Measurements from ENCODE around the gene CDK14.

CDK14 gene

DNA sequence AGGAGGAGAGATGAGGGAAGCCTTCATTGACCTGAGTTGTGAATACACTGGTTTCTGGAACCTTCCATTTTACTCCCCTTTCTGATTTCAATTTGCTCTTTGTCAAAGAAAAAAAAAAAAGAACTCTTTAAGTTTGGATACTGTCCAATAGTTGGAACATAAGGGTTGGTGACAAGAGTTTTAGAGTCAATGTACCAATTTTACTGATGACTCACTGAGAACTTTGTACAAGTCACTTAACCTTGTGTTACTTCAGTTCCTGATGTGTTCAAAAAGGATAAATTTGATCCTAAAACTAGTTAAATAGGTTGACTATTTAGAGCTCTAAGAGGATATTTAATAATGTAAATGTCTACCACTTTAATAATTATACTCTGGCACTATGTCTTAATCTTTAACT, 4.1 kb upstream of the CDK14 start:
- TF ChIP-seq, protein P1, sequence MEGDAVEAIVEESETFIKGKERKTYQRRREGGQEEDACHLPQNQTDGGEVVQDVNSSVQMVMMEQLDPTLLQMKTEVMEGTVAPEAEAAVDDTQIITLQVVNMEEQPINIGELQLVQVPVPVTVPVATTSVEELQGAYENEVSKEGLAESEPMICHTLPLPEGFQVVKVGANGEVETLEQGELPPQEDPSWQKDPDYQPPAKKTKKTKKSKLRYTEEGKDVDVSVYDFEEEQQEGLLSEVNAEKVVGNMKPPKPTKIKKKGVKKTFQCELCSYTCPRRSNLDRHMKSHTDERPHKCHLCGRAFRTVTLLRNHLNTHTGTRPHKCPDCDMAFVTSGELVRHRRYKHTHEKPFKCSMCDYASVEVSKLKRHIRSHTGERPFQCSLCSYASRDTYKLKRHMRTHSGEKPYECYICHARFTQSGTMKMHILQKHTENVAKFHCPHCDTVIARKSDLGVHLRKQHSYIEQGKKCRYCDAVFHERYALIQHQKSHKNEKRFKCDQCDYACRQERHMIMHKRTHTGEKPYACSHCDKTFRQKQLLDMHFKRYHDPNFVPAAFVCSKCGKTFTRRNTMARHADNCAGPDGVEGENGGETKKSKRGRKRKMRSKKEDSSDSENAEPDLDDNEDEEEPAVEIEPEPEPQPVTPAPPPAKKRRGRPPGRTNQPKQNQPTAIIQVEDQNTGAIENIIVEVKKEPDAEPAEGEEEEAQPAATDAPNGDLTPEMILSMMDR (IDR thresholded peaks at IDR 0.05; ENCODE audit: low read depth, low read length) = no peak
- H3K4me3 ChIP-seq (ENCODE audit: low read depth, low read length) = no peak overlapping the region
- no peaks in the 10 kb centered on the region for H3K27me3 ChIP-seq (ENCODE audit: insufficient read depth, low read depth, severe bottlenecking)
- no peaks in the 10 kb centered on the region for H3K9me3 ChIP-seq (ENCODE audit: severe bottlenecking)
- H3K27ac ChIP-seq = no peak overlapping the region
- DNase-seq = no peak
- H3K36me3 ChIP-seq = no peaks in the 10 kb centered on the region

DNA sequence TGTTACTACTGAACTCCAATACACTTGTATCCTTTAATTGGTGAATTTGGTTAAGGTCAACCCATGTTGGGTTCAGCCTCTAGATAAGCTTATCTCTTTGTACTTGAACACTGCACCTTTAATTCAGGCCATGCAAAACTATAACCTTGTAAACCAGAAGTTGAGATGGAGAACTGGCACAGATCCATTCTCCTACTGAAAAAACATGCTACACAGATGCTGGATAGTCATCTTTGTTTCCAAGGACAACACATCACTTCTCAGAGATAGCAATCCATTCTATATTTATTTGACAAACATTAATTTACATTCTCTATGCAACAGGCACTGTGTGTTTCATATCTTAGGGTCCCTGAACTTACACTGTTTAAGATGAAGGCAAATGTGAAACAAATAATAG, 2.9 kb upstream of the CDK14 start:
- TF ChIP-seq, protein P1 (IDR thresholded peaks at IDR 0.05; ENCODE audit: low read depth, low read length) = no peak
- Histone ChIP-seq H3K9me3 (ENCODE audit: severe bottlenecking) (no peaks in the 10 kb centered on the region), H3K4me3 (ENCODE audit: low read depth, low read length) (no peak overlapping the region), H3K36me3 (no peaks in the 10 kb centered on the region), H3K27me3 (ENCODE audit: insufficient read depth, low read depth, severe bottlenecking) (no peaks in the 10 kb centered on the region), H3K27ac (no peak overlapping the region)
- no peak for DNase-seq

DNA sequence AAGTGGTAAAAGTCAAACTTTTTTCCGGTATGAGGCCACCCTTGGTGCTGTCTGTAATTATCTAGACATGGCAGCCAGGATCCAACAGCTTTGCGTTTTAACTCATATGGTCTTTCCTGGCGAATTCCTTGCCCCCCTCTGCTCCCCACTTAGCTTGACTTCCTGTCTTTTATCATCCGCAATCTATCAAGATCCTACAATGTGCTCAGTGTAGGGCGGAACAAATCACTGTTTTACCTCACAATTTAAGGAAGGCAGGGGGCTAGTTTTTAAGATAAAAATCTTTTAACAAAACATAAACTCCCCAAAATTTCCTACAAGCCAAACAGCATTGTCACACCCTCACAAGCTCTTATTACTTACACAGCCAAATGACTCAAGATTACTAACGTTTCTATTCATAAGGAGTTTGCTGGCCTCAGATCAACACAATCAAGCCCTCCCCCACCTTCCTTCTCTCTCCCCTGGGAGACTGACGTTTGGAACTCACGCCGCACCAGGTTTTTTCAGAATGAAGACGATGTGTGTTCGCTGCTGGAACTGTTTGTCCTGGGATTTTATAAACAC, 1.3 kb upstream of the CDK14 start:
- Histone ChIP-seq H3K27me3 (ENCODE audit: insufficient read depth, low read depth, severe bottlenecking) (no peaks in the 10 kb centered on the region), H3K9me3 (ENCODE audit: severe bottlenecking) (no peaks in the 10 kb centered on the region), H3K36me3 (no peaks in the 10 kb centered on the region), H3K27ac (no peak overlapping the region), H3K4me3 (ENCODE audit: low read depth, low read length) (no peak overlapping the region)
- DNase-seq = no peak
- TF ChIP-seq, protein P1 (IDR thresholded peaks at IDR 0.05; ENCODE audit: low read depth, low read length) = no peak

DNA sequence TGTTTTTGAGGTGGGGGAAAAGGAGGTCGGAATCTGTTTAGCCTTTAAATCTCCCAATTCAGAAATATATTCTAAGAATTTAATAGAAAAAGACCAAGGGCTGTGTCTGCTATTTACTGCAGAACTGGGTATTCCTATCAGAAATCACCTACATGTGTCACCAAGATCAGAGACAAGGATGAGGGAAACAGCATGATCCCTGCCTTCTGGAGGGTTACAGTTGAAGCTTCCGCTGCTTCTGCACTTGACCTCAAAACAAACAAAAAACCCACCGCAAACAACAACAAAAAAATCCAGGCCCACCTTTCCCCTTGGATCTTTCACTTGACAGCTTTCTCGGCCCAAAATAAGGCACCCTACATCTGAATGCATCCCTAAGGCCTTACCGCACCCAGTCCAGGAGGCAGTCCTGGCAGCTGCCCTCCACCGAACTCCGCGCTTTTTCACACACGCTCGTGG, 750 bp upstream of the CDK14 start:
- DNase-seq = no peak
- TF ChIP-seq, protein P1 (IDR thresholded peaks at IDR 0.05; ENCODE audit: low read depth, low read length) = no peak
- no peak overlapping the region for H3K27ac ChIP-seq
- peak overlapping the region; percentile 40 for H3K4me3 ChIP-seq (ENCODE audit: low read depth, low read length)
- H3K36me3 ChIP-seq = no peaks in the 10 kb centered on the region
- H3K9me3 ChIP-seq (ENCODE audit: severe bottlenecking) = no peaks in the 10 kb centered on the region
- no peaks in the 10 kb centered on the region for H3K27me3 ChIP-seq (ENCODE audit: insufficient read depth, low read depth, severe bottlenecking)

DNA sequence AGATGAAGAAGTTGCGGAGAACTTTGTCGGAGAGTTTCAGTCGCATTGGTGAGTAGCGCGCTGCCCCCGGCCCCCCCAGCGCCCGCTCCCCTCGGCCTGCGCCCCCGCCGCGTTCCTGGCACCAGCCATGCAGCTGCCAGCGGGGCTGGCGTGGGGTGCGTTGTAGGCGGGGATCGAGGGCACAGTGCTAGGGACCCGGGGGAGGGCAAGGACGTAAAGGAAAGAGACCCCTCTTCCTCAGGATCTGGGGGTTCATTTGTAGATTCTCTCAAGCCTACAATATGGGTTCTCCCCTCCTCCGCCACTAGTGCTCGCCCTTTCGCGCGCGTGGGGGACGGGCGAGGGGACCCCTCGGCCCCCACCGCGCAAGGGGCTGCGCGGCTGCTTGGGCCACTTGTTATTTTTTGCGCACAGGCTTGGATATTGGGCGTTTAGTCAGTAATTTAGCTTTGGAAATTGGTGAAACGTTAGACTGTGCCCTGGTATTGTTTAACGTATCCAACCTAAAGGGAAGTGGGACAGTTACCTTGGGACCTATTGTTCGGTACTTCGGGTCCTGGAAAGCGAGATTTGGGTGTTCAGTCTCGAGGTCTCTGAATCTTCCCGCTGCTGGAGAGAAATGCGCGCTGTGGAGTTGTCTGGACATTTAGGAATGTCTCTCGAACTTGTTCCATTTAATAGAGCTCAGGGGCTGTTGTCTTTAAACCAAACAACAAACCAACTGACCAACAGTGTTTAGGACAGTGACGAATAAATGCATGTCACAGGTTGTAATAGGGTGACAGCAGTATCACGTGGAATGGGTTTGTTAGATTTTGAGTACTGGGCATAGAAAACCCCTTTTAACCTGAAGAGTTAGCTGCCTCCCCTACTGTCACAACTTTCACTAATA, 796 bp downstream of the CDK14 start:
- no peaks in the 10 kb centered on the region for H3K36me3 ChIP-seq
- no peaks in the 10 kb centered on the region for H3K27me3 ChIP-seq (ENCODE audit: insufficient read depth, low read depth, severe bottlenecking)
- H3K9me3 ChIP-seq (ENCODE audit: severe bottlenecking) = no peaks in the 10 kb centered on the region
- TF ChIP-seq, protein P1 (IDR thresholded peaks at IDR 0.05; ENCODE audit: low read depth, low read length) = no peak
- no peak for DNase-seq
- peak overlapping the region; percentile 83 for H3K27ac ChIP-seq
- peak overlapping the region; percentile 91 for H3K4me3 ChIP-seq (ENCODE audit: low read depth, low read length)
